GM19452 (cell line): Measurements from ENCODE around the gene CAMSAP3.

Experiments used
- ATAC-seq: cut with Tn5 transposase; IDR thresholded peaks from one replicate; pipeline ENCODE4 v1.9.1; 2021; ENCODE audit not compliant: unreplicated experiment

Gene CAMSAP3, protein sequence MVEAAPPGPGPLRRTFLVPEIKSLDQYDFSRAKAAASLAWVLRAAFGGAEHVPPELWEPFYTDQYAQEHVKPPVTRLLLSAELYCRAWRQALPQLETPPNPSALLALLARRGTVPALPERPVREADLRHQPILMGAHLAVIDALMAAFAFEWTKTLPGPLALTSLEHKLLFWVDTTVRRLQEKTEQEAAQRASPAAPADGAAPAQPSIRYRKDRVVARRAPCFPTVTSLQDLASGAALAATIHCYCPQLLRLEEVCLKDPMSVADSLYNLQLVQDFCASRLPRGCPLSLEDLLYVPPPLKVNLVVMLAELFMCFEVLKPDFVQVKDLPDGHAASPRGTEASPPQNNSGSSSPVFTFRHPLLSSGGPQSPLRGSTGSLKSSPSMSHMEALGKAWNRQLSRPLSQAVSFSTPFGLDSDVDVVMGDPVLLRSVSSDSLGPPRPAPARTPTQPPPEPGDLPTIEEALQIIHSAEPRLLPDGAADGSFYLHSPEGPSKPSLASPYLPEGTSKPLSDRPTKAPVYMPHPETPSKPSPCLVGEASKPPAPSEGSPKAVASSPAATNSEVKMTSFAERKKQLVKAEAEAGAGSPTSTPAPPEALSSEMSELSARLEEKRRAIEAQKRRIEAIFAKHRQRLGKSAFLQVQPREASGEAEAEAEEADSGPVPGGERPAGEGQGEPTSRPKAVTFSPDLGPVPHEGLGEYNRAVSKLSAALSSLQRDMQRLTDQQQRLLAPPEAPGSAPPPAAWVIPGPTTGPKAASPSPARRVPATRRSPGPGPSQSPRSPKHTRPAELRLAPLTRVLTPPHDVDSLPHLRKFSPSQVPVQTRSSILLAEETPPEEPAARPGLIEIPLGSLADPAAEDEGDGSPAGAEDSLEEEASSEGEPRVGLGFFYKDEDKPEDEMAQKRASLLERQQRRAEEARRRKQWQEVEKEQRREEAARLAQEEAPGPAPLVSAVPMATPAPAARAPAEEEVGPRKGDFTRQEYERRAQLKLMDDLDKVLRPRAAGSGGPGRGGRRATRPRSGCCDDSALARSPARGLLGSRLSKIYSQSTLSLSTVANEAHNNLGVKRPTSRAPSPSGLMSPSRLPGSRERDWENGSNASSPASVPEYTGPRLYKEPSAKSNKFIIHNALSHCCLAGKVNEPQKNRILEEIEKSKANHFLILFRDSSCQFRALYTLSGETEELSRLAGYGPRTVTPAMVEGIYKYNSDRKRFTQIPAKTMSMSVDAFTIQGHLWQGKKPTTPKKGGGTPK

DNA sequence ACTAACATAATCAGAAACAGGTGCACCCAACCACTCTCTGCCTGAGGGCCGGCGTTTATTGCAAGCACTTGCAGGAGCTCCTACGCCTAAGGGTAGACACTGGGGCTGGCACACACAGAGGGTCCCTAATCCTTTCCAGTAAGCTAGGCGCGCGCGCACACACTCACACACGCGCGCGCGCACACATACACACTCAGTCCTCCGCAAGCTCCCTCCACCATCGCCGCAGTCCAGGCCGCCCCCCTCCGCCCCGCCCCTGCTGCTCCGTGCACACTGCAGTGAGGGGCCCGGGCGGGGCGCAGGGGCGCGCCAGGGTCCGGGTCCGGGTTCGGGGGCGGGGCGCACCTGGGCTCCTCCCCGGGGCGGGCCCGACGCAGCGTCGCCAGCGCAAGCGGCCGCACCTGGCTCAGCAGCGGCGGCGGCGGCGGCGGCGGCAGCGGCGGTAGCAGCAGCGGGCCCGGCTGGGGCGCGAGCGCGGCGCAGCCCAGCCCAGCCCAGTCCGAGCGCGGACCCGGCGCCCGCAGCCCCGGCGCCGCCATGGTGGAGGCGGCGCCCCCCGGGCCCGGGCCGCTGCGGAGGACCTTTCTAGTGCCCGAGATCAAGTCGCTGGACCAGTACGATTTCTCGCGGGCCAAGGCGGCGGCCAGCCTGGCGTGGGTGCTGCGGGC, at the start of gene CAMSAP3:
Gene CAMSAP3 (plus strand): TSS at position 398 of the 668 bp plus-strand sequence. CDS start 140 bp downstream, at position 538.
- no peak for ATAC-seq

DNA sequence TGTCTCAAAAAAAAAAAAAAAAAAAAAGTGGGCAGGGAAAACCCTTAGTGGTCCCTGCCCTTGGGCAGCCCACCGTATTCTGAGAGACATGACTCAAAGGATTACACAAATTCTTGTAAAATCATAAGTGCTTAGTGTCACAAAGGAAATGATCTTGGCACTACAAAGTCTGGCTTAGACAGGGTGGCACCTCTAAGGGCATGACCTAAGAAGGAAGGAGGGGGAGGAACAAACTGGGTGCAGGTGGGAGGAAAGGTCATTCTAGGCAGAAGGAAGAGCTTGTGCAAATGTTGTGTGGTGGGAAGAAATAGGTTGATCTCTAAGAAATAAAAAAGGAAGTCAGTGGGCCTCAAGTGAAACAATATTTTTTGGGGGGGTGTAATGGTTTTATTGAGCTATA, 49.8 kb upstream of the CAMSAP3 start:
- no peak for ATAC-seq

DNA sequence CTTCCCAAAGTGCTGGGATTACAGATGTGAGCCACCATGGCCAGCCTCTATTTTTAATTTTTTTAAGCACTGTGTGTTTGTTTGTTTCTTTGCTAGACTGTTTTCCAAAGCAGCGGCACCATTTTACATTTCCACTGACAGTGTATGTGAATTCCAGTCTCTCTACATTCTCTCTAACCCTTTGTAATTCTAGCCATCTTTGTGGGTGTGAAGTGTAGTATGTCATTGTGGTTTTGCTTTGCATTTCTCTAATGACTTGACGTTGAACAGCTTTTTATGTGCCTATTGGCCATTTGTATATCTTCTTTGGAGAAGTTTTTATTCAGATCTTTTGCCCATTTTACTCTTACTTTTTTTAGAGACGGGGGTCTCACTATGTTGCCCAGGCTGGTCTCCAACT, 48.5 kb upstream of the CAMSAP3 start:
- ATAC-seq, result no peak

DNA sequence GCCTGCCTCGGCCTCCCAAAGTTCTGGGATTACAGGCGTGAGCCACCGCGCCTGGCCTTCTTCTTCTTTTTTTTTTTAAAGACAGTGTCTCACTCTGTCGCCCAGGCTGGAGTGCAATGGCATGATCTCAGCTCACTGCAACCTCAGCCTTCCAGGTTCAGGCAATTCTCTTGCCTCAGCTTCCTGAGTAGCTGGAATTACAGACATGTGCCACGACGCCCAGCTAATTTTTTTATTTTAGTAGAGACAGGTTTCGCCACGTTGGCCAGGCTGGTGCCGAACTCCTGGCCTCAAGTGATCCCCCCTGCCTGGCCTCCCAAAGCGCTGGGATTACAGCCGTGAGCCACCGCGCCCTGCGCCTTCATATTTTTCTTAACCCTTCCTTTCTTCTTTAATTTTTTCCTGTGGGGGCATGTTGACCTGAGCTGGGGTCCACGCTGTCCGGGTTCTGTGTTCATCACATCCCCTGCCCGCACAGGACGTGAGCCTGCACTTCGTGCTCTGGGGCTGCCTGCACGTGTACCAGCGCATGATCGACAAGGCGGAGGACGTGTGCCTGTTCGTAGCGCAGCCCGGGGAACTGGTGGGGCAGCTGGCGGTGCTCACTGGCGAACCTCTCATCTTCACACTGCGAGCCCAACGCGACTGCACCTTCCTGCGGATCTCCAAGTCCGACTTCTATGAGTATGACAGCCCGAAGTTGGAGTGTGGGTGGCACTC, 46.1 kb upstream of the CAMSAP3 start:
- no peak for ATAC-seq

DNA sequence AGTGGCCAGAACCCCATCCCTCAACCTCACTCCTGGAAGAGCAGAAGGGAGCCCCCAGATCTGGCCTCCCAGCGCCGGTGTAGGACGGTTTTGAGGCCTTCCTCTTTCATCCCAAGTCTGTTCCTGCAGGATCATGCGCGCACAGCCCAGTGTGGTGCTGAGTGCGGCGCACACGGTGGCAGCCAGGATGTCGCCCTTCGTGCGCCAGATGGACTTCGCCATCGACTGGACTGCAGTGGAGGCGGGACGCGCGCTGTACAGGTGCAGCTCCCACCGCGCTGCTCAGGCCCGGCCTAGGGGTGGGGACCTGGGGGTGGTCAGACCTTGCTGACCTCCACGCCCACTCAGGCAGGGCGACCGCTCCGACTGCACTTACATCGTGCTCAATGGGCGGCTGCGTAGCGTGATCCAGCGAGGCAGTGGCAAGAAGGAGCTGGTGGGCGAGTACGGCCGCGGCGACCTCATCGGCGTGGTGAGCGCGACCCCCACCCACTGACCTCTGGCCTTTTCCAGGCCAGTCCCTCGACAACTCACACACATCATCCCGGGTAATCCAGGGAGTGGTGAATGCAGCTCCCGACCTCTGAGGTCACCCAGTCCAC, 45.4 kb upstream of the CAMSAP3 start:
- ATAC-seq, result no peak

DNA sequence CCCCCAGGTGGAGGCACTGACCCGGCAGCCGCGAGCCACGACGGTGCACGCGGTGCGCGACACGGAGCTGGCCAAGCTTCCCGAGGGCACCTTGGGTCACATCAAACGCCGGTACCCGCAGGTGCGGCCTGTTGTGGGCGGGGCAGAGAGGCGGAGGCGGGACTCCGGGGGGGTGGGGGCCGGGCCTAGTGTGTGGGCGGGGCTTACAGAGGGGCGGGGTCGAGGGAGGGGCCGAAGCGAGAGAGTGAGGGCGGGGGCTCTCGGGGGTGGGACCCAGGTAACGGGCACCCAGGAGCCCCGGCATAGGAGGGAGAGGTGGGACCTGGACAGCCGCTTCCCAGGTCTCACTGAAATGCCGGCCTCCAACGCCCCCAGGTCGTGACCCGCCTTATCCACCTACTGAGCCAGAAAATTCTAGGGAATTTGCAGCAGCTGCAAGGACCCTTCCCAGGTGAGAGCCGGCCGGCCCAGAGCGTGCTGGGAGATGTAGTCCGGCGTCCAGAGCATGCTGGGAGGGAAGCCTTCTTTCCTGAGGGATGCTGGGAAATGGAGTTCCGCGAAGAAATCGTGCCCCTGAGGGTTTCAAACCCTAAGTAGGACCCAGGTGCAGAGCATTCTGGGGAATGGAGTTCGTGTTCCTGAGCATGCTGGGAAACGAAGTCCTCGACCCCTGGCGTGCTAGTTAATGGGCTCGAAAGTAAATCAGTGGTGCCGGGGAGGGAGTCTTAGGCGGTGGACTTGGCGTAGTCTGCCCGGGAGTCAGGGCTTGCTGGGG, 44.5 kb upstream of the CAMSAP3 start:
- ATAC-seq, result no peak

DNA sequence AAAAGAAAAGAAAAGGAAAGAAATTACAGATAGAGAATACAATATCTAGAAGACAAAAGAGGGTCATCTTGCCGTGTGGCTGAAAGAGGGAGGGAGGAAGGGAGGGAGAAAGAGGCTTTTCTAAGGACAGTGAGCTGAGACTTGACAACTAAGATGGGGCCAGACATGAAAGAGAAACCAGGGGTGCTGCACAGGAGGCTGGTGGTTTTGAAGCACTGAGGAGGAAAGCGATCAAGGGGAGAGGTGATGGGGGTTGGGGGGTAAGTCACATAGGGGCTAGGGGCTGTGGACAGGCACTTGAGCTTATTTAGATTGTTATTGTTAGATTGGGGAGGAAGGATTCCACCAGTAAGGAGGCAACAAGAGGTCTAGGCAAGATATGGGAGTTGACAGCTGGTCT, 42.9 kb upstream of the CAMSAP3 start:
- no peak for ATAC-seq

DNA sequence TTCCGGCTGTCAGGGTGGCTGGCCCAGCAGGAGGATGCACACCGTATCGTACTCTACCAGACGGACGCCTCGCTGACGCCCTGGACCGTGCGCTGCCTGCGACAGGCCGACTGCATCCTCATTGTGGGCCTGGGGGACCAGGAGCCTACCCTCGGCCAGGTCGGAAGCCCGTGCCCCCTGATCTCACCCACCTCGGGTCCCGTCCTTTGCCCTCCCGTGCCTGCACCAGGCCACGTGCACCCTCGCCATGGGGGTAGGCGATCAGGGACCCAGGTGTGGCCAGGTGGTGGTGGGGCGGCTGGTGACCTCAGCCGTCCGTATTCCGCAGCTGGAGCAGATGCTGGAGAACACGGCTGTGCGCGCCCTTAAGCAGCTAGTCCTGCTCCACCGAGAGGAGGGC, 41.1 kb upstream of the CAMSAP3 start:
- no peak for ATAC-seq

DNA sequence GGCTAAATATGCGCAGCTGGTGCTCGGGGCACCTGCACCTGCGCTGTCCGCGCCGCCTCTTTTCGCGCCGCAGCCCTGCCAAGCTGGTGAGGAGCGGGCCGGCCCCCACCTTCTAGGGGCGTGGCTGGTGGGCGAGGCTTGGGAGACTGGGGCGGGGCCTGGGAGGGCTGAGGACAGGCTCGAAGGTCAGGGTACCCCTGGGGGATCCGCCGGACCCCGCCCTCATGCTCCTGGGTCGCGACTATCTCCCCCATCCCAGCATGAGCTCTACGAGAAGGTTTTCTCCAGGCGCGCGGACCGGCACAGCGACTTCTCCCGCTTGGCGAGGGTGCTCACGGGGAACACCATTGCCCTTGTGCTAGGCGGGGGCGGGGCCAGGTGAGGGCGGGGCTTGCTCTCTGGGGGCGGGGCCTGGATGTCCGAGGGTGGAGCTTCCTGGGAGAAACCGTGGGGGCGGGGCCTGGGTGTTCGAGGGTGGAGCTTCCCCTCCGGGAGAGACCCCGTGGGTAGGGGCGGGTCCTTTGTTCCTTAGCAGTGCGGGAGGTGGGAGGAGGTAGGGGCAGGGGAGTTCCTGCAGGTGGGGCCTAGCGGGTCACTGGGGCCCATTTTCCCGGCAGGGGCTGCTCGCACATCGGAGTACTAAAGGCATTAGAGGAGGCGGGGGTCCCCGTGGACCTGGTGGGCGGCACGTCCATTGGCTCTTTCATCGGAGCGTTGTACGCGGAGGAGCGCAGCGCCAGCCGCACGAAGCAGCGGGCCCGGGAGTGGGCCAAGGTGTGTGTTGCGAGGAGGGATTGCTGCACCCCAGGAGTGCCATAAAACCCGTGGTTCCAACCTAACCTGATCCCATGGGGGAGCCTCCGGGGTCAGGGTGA, 40.4 kb upstream of the CAMSAP3 start:
- no peak for ATAC-seq

DNA sequence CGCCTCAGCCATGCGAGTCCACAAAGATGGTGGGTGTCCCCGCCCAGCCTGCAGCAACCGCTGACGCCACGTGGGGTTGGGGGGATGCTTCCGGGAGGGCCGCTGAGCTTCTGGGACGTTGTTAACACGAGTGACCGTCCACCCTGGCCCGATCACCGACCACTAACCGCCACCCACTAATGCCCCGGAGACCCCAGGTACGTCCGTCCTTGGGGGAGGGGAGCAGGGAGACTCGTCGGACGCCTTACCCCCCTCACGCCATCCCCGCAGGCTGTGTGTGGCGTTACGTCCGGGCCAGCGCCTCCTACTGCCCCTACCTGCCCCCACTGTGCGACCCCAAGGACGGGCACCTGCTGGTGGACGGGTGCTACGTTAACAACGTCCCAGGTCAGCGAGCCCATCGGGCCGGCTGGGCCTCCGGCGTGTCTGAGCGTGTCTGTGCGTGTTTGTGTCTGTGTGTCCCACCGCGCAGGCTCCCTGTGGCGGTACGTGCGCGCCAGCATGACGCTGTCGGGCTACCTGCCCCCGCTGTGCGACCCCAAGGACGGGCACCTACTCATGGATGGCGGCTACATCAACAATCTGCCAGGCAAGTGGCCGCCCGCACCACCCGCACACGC, 38.9 kb upstream of the CAMSAP3 start:
- ATAC-seq, result no peak

DNA sequence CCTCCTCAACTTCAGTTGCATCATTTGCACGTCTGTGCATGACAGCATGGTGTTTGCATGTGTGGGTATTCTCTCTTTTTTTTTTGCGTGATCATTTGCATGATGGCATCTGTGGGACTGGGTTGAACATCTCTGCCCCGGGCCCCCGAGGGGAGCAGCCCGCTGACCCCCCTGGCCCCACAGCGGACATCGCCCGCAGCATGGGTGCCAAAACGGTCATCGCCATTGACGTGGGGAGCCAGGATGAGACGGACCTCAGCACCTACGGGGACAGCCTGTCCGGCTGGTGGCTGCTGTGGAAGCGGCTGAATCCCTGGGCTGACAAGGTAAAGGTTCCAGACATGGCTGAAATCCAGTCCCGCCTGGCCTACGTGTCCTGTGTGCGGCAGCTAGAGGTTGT, 37.0 kb upstream of the CAMSAP3 start:
- no peak for ATAC-seq

DNA sequence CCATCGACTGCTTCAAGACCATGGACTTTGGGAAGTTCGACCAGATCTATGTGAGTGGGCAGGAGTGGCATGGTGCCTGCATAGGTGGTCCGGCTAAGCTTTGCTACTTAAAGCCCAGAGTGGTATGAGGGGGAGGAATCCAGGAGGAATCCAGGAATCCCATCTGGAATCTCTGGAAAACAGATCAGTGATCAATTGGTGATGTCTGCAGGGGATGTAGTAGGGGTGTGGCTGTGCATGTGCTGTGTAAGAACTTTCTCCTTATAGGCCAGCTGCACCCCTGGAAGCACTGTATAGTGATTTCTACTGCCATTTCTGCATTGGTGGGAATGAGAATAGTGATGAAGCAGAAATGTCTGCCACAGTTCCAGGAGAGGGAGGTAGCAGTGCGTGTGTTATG, 36.6 kb upstream of the CAMSAP3 start:
- no peak for ATAC-seq

DNA sequence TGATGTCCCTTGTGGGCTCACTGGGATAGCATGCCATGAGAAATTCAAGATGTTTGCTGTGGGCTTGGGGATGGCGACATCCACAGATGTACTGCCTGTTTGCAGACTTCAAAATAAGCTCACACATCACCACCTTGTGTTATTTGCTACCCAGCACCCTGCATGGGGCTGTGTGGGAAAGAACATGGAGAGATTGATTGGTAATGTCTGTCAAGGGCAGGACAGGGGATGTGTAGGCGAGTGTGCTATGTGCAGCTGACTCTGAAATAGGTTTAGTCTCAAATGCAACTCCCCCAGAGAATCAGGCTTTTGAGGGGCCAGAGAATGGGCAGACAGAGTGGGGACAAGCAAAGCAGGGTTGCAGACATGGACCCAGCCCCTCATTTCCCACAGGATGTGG, 35.4 kb upstream of the CAMSAP3 start:
- no peak for ATAC-seq

DNA sequence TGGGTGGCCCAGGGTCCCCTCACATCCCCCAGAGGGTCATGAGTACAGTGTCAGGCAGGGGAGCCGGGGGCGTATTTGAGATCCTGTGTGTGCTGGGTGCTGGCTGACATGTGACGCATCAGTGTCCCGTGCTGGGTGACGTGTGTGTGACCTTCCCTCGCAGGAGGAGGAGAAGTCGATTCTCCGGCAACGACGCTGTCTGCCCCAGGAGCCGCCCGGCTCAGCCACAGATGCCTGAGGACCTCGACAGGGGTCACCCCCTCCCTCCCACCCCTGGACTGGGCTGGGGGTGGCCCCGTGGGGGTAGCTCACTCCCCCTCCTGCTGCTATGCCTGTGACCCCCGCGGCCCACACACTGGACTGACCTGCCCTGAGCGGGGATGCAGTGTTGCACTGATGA, 34.3 kb upstream of the CAMSAP3 start:
- ATAC-seq, result no peak

DNA sequence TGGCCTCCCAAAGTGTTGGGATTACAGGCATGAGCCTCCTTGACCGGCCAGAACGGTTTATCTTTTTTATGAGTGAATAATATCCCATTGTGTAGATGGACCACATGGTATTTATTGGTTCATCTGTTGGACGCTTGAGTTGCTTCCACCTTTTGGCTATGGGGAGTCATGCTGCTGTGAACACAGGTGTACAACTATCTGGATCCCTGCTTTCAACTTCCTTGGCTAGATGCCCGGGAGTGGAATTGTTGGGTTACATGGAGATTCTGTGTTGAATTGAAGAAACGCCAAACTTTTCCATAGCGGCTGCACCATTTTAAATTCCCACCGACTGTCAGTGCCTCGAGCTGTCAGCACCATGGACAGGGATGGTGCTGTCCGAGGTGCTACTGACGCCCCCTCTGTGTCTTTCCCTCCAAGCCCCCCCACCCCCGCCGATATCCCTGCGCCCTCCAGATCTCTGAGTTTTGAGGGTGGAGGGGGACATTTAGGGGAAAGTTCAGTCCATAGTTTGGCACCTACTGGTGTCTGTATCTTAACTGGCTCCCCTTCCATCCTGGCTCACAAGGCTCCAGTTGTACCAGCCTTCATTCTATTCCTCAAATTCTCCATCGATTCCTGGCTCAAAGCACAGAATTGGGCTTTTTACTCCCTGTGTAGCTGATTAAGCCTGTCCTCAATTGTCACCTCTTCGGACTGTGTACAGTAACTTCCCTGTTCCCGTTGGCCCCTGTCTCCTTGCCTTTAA, 32.8 kb upstream of the CAMSAP3 start:
- no peak for ATAC-seq

DNA sequence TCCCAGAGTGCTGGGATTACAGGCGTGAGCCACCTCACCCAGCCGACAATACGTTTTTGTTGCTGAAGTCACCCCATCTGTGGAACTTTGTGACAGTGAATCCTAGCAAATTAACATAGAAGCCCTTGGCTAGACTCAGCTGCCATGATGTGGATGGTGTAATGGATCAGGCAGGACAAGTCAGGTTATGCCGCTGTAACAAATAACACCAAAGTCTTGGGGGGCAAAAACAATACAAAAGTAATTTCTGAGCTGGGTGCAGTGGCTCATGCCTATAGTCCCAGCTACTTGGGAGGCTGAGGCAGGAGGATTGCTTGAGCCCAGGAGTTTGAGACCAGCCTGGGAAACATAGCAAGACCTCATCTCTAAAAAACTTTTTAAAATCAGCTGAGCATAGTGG, 30.8 kb upstream of the CAMSAP3 start:
- ATAC-seq, result no peak

DNA sequence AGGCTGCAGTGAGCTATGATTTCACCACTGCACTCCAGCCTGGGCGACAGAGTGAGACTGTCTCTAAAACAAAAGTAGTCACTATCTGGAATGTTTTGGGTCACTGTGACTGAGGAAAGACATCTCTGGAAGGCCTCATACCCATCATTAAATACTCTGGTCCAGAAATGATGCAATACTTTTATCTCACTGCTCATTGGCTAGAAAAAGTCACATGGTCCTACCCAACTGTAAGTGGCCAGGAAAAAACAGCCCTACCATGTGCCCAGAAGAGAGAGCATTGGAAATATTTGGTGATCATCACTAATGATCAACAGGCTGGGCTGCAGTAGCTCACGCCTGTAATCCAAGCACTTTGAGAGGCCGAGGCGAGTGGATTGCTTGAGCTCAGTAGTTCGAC, 30.3 kb upstream of the CAMSAP3 start:
- ATAC-seq, result no peak
